Fibroblast of skin of abdomen (primary cell): Measurements from ENCODE around the gene VPS51.
"Not testable (repeated sequence)": the region's sequence is repeated elsewhere in the genome, so short reads cannot be mapped to it uniquely, and the experiment has no call there.

ENCODE experiments used
- DNase-seq: peaks from one replicate; pipeline ENCODE4 v3.0.0-alpha.2; 2013

VPS51 gene

DNA sequence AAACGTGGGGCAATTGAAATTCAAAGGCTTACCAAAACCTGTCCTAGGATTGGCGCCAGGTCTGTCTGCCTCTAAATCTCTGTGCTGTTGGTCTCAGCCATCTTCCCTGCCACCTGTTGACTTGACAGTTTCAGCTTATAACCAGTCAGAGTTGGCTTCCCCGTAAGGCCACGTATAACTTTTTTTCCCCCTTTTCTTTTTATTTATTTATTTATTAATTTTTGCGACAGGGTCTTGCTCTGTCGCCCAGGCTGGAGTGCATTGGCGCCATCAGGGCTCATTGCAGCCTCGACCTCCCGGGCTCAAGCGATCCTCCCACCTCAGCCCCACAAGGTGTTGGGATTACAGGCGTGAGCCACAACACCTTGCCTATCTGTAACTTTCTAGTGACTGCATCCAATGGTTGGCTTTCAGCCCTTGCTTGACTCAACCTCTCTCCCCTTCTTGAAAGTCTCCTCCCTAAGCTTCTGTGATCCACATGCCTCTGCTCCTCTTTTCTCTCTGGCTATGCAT lies 39.7 kb downstream of the VPS51 start:
- DNase-seq, result no peak

DNA sequence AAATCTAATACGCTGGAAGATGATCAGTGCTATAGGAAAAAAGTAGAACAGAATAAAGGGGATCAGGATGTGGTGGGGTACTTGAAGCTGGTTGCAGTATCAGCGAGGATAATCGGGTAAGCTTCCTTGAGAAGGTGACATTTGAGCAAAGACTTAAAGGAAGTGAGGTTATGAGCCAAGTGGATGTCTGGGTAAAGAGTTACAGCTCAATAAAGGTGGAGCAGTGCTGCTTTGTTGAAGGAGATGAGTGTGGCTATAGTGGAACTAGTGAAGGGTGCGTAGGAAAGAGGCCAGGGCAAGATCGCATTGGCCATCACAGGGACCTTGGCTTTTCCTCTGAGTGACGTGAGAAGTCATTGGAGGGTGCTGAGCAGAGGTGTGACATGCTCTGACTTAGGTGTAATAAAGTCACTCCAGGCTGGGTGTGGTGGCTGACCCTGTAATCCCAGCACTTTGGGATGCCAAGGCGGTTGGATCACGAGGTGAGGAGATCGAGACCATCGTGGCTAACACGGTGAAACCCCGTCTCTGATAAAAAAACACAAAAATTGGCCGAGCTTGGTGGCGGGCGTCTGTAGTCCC lies 40.6 kb downstream of the VPS51 start:
- no peak for DNase-seq

DNA sequence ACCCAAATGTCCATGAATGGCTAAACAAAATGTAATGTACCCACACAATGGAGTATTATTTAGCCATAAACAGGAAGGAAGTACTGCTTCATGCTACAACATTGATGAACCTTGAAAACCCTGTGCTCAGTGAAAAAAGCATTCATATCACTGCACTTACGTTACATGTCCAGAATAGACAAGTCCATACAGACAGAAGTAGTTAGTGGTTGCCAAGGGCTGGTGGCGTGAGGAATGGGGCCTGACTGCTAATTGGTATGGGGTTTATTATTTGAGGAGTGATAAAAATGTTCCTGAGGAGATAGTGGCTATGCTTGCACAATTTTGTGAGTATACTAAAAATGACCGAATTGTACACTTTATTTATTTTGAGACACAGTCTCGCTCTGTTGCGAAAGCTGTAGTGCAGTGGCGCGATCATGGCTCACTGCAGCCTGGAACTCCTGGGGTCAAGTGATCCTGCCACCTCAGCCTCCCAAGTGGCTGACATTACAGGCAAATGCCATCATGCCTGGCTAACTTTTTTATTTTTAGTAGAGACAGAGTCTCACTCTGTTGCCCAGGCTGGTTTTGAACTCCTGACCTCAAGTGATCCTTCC lies 46.0 kb downstream of the VPS51 start:
- DNase-seq, result no peak

DNA sequence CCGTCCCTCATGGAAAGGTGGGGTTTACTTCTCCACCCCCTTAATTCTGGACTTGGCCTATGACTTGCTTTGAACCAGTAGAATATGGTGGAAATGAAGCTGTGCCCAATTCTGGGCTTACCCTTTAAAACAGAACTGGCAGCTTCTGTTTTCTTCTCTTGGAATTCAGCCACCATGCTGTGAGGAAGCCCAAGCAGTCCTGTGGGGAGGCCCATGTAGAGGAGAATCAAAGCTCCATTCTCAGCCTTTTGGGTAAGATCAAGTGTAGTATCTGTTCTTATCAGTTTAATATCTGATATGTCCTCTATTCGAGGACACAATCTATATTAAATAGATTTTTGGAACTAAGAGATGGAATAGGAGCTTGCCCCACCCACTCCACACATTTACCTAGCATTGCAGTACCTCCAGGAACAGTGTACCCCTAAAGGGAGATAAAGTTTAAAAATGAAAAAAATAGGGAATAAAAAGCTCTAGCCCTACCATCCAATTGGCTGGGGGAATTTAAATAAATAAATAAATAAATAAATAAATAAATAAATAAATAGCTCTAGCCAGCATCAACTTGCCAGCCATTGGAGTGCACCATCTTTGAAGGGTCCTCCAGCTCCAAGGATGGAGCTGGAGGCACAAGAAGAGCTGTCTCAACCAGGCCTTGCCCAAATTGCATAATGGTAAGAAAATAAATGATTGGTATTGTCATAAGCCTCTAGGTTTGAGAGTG lies 51.5 kb downstream of the VPS51 start:
- DNase-seq, result no peak

DNA sequence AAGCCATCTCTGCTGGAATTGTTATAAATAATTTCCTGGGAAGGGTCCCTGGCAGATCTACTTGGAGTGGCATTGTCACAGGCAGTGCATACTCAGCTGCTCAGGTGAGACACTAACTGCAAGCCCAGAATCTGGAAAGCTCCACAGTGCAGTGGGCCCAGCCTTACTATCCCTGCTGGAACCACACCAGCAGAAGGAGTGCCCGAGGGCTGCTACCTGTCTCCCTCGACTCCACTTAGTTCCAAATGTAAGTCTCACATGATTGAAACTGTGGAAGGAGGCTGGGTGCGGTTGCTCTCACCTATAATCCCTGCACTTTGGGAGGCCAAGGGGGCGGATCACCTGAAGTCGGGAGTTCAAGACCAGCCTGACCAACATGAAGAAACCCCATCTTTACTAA lies 52.6 kb downstream of the VPS51 start:
- no peak for DNase-seq

DNA sequence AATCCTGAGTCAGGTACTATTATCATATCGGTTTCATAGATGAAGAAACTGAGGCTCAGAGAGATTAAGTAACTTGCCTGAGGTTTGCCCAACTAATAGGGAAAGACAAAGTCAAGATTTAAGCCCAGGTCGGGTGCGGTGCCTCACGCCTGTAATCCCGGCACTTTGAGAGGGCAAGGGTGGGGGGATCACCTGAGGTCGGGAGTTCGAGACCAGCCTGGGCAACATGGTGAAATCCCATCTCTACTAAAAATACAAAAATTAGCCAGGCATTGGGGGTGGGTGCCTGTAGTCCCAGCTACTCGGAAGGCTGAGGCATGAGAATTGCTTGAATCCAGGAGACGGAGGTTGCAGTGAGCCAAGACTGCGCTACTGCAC lies 54.1 kb downstream of the VPS51 start:
- DNase-seq, result not testable (repeated sequence)

DNA sequence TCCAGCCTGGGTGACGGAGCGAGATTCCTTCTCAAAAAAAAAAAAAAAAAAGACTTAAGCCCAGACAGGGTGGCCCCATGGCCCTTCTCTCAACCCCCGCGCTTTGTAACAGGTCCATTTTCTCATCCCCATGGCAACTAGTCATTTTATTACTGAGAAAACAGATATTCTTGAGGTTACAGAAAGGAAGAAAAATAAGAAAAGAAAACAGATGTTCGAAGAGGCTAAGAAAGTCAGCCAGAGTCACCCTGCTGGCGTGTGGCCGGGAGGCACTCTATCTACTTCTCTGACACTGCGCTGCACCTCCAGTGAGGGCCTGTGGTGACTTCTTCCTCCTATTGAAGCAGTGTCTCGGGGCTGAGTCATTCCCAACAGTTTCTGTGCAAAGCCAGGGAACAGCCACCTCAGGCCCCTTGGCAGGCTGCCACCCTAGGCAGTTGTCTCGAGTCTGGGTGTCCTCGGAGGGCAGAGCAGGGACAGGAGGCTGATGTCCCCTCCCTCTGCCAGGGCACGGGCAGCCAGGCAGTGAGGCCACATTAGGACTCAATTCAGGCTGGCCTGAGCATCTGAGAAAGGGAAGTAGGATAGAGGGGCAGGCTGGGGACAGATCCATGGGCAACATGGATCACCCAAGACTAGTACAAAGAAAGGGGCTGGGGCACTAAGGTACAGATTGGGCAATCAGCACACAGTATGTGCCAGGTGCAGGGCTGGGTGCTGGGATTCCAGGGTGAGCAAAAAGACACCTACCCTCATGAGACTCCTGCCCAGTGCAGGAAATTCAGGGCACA lies 54.7 kb downstream of the VPS51 start:
- DNase-seq, result peak; percentile 76

DNA sequence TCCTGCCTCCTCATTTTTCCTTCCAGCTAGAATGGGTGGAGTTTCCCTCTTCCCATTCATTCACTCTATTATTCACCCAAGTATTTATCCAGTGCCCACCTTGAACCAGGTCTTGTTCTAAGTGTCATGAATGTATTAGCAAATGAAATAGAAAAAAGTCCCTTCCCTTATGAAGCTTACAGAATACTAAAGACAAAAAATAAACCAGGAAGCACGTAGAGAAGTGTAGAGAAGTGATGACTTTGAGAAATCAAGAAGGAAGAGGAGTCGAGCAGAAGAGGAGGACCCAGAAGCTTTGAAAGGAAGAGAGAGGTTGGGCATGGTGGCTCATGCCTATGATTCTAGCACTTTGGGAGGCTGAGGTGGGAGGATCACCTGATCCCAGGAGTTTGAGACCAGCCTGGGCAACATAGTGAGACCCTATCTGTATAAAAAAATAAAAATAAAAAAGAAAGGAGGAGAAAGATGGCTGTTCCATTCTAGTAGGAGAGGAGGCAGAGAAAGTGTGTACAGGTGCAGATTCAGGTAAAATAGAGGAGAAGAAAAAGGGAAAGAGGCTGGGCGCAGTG lies 55.4 kb downstream of the VPS51 start:
- no peak for DNase-seq

DNA sequence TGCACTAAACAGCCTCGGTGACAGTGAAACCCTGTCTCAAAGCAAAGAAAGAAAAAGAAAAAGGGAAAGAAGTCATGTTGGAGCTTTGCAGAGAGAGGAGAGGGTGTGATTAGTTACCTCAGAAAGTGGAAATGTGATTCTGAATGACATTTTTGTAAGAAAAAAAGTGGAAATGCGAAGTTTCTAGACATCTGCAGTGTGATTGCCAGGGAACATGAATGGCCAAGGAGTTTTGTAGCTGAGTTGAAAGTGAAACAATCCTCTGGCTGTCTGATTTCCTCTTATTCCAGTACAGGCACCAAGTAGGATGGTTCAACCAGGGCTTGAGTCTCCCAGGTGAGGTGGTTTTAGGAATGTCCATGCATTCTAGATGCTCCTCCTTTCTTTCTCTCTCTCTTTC lies 56.1 kb downstream of the VPS51 start:
- DNase-seq, result no peak

DNA sequence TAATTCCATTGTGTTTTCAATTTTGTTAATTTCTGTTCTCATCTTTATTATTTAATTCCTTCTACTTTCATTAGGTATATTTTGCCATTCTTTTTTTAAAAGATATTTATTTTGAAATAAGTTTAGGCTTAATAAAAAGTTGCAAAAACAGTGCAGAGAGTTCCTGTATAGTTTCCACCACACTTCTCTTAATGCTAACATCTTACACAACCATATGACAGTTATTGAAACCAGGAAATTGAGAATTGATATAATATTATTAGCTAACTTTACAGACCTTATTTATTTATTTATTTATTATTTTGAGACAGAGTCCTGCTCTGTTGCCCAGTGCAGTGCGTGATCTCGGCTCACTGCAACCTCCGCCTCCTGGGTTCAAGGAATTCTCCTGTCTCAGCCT lies 60.2 kb downstream of the VPS51 start:
- DNase-seq, result no peak

DNA sequence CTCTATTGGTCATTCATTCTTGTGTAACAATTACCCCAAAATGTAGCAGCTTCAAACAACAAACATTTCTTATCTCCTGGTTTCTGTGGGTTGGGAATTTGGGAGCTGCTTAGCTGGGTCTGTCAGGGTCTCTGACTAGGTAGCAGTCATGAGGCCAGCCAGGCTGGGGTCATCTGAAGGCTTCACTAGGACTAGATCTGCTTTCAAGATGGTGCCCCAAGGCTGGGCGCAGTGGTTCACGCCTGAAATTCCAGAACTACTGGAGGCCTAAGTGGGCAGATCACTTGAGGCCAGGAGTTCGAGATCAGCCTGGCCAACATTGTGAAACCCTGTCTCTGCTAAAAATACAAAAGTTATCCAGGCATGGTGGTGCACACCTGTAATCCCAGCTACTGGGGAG lies 60.9 kb downstream of the VPS51 start:
- no peak for DNase-seq

DNA sequence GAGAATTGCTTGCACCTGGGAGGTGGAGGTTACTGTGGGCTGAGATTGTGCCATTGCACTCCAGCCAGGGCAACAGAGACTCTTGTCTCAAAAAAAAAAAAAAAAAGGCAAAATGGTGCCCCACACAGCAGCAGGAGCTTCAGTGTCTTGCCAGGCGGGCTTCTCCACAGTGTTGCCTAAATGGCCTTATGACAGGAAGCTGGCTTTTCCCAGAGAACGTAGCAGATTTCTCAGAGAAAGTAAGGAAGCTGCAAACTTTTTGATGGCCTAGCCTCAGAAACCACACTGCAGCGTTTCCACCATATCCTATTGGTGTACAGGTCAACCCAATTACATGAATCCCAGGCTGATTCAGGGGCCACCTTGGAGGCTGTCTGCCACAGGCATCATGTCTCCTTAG lies 61.3 kb downstream of the VPS51 start:
- no peak for DNase-seq

DNA sequence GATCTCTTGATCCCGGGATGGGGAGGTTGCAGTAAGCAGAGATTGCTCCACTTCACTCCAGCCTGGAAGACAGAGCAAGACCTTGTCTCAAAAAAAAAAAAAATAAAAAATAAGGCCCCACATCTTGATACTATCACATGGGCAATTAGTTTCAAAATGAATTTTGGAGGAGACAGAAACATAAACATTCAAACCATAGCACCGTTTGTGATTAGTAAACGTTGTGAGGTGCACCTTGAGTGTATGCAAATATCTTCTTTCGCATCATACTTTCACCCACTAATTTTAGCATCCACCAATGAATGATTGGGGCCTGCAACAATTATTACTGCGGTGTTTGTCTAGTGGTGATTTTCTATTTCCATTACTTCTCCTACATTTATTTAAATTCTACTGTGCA lies 63.0 kb downstream of the VPS51 start:
- DNase-seq, result no peak

DNA sequence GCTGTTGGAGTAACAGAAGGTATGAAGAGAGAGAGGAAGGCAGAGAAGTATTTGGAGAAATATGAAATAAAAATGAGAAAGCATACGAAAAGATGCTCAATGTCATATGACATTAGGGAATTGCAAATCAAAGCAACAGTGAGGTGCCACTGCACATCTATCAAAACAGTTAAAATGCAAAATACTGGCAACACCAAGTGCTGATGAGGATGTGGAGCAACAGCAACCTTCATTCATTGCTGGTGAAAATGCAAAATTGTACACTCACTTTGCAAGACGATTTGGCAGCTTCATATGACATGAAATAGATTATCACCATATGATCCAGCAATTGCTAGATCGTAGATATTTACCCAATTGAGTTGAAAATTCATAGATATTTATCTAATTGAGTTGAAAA lies 64.6 kb downstream of the VPS51 start:
- no peak for DNase-seq
